BE2C (cell line): ENCODE measurements around the gene STAB1.

Source experiments
- DNase-seq: peaks from one replicate; pipeline ENCODE4 v3.0.0-alpha.2; 2020
- H3K27me3 ChIP-seq: fragments of 250-450 bp; sonication (Bioruptor Pico); 2 replicates; pipeline ENCODE4 v1.5.1; 2020; ENCODE audit warnings: mild to moderate bottlenecking
- H3K36me3 ChIP-seq: fragments of 250-450 bp; sonication (Bioruptor Pico); 2 replicates; pipeline ENCODE4 v1.5.1; 2020; ENCODE audit warnings: mild to moderate bottlenecking
- H3K4me1 ChIP-seq: fragments of 250-450 bp; sonication (Bioruptor Pico); 2 replicates; pipeline ENCODE4 v1.5.1; 2020
- H3K4me3 ChIP-seq: 2 replicates; pipeline ENCODE4 v1.5.1; 2011; ENCODE audit warnings: low read depth, low read length
- H3K9me3 ChIP-seq: fragments of 250-450 bp; sonication (Bioruptor Pico); 2 replicates; pipeline ENCODE4 v1.5.1; 2020
- TF ChIP-seq, protein P1 (sequence below): IDR thresholded peaks from 2 replicates; pipeline ENCODE4 v1.5.1; 2012; ENCODE audit warnings: mild to moderate bottlenecking, low read depth, low read length

Gene STAB1

DNA sequence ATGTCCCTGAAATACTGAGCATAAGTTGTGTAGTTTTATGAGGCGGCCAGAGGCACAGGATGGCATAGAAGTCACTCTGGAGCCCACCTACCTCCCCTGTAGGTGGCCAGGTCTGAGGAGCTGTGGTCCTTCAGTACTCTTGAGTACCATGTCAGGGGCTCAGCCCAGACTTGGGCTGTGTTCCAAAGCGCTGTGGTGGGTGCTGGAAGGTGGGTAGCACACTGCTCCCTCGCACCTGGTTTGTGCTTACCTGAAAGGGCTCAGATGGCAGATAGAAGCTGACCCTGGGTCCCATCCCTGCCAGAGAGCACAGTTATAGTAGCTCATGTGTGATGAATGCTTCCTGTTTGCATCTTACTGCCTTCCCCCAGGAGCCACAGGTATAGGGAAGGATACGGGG lies 24.2 kb upstream of the STAB1 start:
- H3K9me3 ChIP-seq, result no peaks in the 10 kb centered on the region
- H3K4me3 ChIP-seq, result no peak overlapping the region
- H3K27me3 ChIP-seq, result no peaks in the 10 kb centered on the region
- TF ChIP-seq, protein P1, sequence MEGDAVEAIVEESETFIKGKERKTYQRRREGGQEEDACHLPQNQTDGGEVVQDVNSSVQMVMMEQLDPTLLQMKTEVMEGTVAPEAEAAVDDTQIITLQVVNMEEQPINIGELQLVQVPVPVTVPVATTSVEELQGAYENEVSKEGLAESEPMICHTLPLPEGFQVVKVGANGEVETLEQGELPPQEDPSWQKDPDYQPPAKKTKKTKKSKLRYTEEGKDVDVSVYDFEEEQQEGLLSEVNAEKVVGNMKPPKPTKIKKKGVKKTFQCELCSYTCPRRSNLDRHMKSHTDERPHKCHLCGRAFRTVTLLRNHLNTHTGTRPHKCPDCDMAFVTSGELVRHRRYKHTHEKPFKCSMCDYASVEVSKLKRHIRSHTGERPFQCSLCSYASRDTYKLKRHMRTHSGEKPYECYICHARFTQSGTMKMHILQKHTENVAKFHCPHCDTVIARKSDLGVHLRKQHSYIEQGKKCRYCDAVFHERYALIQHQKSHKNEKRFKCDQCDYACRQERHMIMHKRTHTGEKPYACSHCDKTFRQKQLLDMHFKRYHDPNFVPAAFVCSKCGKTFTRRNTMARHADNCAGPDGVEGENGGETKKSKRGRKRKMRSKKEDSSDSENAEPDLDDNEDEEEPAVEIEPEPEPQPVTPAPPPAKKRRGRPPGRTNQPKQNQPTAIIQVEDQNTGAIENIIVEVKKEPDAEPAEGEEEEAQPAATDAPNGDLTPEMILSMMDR, result no peak
- no peaks in the 10 kb centered on the region for H3K4me1 ChIP-seq
- H3K36me3 ChIP-seq, result peaks cover 8% of the 10 kb centered on the region
- no peak for DNase-seq

DNA sequence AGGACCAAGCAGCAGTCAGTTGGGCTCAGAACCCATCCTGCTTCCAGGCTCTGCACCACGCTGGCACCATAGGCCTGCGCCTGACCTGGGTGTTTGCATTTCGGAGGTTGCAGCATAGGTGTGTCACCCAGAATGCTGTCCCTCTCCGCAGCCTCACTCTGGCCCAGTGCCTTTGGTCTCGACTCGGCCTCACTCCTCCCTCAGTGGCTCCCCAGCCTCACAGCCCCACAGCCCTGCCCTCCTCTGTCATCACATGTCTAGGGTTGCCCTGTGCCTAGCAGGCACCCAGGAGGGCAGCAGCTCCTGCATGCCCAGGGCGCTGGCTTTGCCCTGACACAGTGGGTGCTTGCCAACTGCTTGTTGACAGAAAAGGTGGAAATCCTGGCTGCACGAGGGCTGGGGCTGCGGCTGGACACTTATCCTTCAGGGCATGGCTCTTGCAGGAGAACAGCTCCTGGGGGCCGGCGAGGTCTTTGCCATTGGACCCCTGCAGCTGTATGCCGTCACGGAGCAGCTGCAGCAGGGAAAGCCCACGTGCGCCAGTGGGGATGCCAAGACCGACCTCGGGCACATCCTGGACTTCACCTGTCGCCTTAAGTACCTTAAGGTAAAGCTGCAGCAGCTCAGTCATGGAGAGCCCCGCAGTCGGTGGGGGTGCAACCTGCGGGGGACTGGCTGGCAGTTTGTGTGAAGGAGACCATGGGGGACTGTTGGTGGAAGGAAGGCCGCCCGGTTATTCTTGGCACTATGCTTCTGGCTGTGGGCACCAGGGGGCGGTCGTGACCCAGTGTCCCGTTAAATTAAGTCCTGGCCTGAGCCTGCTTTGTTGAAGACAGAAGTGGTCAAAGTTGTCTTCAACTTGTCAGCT lies 23.5 kb upstream of the STAB1 start:
- H3K4me3 ChIP-seq, result no peak overlapping the region
- H3K27me3 ChIP-seq, result no peaks in the 10 kb centered on the region
- peaks cover 13% of the 10 kb centered on the region for H3K36me3 ChIP-seq
- no peaks in the 10 kb centered on the region for H3K9me3 ChIP-seq
- TF ChIP-seq, protein P1, result peak; percentile 66
- peak; percentile 65 for DNase-seq
- H3K4me1 ChIP-seq, result no peaks in the 10 kb centered on the region

DNA sequence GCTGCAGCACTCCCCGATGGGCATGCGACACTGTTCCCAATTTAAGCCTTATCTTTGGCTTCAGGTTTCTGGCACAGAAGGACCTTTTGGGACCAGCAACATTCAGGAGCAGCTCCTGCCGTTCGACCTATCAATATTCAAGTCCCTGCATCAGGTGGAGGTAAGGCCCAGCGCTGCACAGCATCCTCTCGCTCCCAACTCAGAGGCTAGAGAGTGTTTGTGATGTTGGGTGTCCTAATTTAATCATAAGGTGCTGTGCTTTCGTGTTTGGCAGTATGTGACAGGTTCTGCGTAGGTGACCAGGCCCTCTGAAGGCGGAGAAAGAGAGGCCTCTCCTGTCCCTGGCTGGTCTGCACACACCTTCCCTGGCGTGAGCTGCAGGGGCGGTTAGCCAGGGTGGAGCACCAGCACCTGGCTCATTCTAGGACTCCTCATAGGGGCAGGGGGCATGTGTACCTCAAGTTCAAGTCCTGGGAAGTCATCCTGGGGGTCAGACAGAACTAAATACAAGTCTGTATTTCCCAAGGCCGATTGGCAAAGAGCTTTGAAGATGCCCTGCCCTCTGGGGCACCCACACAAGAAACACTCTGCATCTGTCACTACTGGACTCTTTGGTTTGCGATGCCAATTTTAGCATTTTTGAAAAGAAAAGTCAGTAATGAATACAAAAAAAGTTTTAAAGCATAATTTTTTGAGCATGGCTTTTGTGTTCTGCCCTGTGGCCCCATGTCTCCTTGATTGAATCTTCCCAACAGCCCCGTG lies 22.7 kb upstream of the STAB1 start:
- peaks cover 17% of the 10 kb centered on the region for H3K36me3 ChIP-seq
- no peaks in the 10 kb centered on the region for H3K4me1 ChIP-seq
- TF ChIP-seq, protein P1, result no peak
- H3K9me3 ChIP-seq, result no peaks in the 10 kb centered on the region
- no peak overlapping the region for H3K4me3 ChIP-seq
- H3K27me3 ChIP-seq, result no peaks in the 10 kb centered on the region
- DNase-seq, result no peak

DNA sequence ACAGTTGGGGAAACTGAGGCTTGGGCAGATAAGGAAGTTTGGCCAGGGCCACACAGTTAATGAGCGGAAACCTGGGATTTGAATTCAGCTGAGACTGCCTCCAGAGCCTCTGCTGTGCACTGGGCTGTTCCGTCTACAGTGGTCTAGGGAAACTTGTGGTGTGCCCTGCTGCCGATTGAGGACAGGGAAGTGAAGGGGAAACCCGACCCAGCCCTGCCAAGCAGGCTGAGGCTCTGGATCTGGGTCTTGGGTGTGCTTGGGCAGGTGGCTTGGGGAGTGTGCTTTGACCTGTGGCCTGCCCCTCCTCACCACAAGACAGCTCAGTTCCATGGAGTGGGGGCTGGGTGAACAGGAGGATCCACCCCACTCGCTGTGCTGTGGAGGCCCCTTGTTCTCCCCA lies 22.1 kb upstream of the STAB1 start:
- H3K36me3 ChIP-seq, result peaks cover 19% of the 10 kb centered on the region
- H3K9me3 ChIP-seq, result no peaks in the 10 kb centered on the region
- DNase-seq, result no peak
- TF ChIP-seq, protein P1, result no peak
- H3K4me3 ChIP-seq, result no peak overlapping the region
- no peaks in the 10 kb centered on the region for H3K4me1 ChIP-seq
- no peaks in the 10 kb centered on the region for H3K27me3 ChIP-seq

DNA sequence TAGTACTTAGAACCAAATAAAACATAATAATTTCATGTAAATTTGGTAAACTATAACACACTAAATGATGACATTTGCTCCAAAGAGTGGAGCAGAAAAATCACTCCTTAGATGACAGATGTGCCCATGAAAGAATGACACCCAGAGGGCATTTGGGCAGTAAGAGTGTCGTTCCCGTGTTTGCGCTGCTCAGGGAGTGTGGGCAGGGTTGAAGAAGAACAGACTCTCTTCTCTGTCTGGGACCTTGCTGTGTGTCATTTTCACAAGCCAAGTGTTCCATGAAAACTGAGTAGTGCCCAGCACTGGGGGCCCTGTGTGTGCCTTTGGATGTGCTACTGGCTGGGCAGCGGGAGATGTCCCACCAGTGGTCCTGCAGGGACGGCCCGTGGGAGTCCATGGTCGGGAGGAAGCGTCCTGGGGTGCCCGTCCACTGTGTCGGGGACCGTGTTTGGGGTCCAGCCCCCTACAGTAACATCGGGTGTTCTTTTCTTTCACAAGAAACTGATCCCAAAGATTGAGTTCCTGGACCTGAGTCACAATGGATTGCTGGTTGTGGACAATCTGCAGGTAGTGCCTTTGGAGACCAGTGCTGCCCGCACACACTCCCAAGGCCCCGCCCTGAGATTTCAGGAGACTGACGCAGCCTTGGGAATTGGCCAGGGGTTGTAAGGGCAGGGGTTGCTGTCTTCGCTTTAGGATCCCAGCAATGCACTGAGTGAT lies 17.9 kb upstream of the STAB1 start:
- peaks cover 9% of the 10 kb centered on the region for H3K4me1 ChIP-seq
- TF ChIP-seq, protein P1, result no peak
- H3K9me3 ChIP-seq, result no peaks in the 10 kb centered on the region
- no peak overlapping the region for H3K4me3 ChIP-seq
- peaks cover 35% of the 10 kb centered on the region for H3K36me3 ChIP-seq
- no peaks in the 10 kb centered on the region for H3K27me3 ChIP-seq
- DNase-seq, result no peak

DNA sequence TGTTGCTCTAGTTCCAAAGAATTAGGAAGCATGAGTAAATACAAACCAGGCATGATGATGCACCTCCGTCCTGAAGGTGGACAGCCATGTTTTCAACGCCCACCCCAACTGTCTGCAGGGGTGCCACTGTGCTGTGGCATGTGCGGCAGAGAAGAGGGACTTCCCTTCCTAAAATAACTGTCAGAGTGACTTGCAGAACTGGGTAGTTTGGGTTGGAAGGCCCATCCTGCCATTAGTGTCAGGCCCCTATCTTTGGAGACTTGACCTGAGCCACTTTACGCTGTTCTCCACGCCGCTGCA lies 17.4 kb upstream of the STAB1 start:
- Histone ChIP-seq H3K9me3 (no peaks in the 10 kb centered on the region), H3K4me3 (no peak overlapping the region), H3K27me3 (no peaks in the 10 kb centered on the region), H3K4me1 (peaks cover 9% of the 10 kb centered on the region), H3K36me3 (peaks cover 32% of the 10 kb centered on the region)
- TF ChIP-seq, protein P1, result no peak
- DNase-seq, result no peak
